Suprapubic skin (tissue), 4 donors: ENCODE results near the gene IFFO2.

Experiments
- CTCF ChIP-seq, 2 donors: fragments of 200-600 bp in 1 of 2; fragments of 450-650 bp in 1 of 2; sonication (generic) in 1 of 2; IDR thresholded peaks; one replicate each; pipeline ENCODE4 v1.5.1; 2016 to 2019; ENCODE audit warnings: antibody characterized with exemption in 2 of 2, mild to moderate bottlenecking in 1 of 2, moderate library complexity in 1 of 2
- EP300 ChIP-seq: sonication (generic); formaldehyde crosslinking; IDR thresholded peaks from one replicate; pipeline ENCODE4 v1.6.1; 2017; ENCODE audit warnings: antibody characterized with exemption
- POLR2A ChIP-seq, 2 donors: fragments of 450-650 bp; IDR thresholded peaks; one replicate each; pipeline ENCODE4 v1.6.1; 2017; ENCODE audit warnings: antibody characterized with exemption in 2 of 2, mild to moderate bottlenecking in 2 of 2, moderate library complexity in 2 of 2
- POLR2AphosphoS5 ChIP-seq, 3 donors: sonication (generic); formaldehyde crosslinking; IDR thresholded peaks; one replicate each; pipeline ENCODE4 v1.6.1; 2017; ENCODE audit warnings: antibody characterized with exemption in 3 of 3

GRCh38 chr1:18977428-18977827 lies 21.0 kb upstream of the IFFO2 start:
- TF ChIP-seq POLR2AphosphoS5 (IDR thresholded peaks at IDR 0.05) (no peak), CTCF (IDR thresholded peaks at IDR 0.05) (no peak), POLR2A (IDR thresholded peaks at IDR 0.05) (no peak), EP300 (no peak)
